Naive thymus-derived CD4-positive, alpha-beta T cell (primary cell): Measurements from ENCODE around the gene CHIC2. TPM values are rescaled to one million over a fixed set of nuclear protein-coding genes. Genes with fewer than 3 reads are reported as not detected.

Source experiments
- polyA plus RNA-seq, 2 donors: library from polyadenylated mRNA; unstranded; fragments of 300-500 nt; fragmentation: Illumina TruSeq; gene quantifications; one replicate each; pipeline ENCODE4 v1.2.3, GENCODE V29; 2021
- total RNA-seq, 6 experiments: library from RNA in 5 of 6; stranded (reverse) in 5 of 6; gene quantifications; 1 replicate in 5 of 6; 2 replicates in 1 of 6; pipeline ENCODE4 v1.2.3 and lab custom pipeline; 2021 to 2026

The CHIC2 gene
- total and polyA plus RNA-seq, 7 experiments from 2014 or later: 22.4 to 64.2 (median 47.2) TPM

Other genes starting within 250 kb of the CHIC2 start
- not detected for gene GSX2, start 35.6 kb upstream of the CHIC2 start, total RNA-seq
- not detected for gene GSX2, start 35.6 kb upstream of the CHIC2 start, polyA plus RNA-seq
- 1 to 10 TPM in 1 of 5 experiments, not detected in 4; 1.9 TPM for gene PDGFRA, start 164.7 kb upstream of the CHIC2 start, total RNA-seq
- not detected for gene PDGFRA, start 164.7 kb upstream of the CHIC2 start, polyA plus RNA-seq